HG03097 (cell line): ENCODE data around the gene SLC22A13.

Source experiments
- ATAC-seq: cut with Tn5 transposase; IDR thresholded peaks from one replicate; pipeline ENCODE4 v1.9.1; 2021; ENCODE audit not compliant: unreplicated experiment, low FRiP score

The SLC22A13 gene

GRCh38 chr3:38327335-38328009, 61.9 kb downstream of the SLC22A13 start:
- no peak for ATAC-seq
